Stimulated activated CD4-positive, alpha-beta T cell treated with anti-CD3 and anti-CD28 coated beads, Interleukin-12 subunit alpha, Interleukin-12 subunit beta, amount 100 ng/mL, for 4 hours (primary cell): Measurements from ENCODE around the gene VAT1L.
"Not testable (repeated sequence)": the region's sequence is repeated elsewhere in the genome, so short reads cannot be mapped to it uniquely, and the experiment has no call there.

Experiments
- DNase-seq: peaks from one replicate; pipeline ENCODE4 v3.0.0-alpha.2; 2020

The VAT1L gene

DNA sequence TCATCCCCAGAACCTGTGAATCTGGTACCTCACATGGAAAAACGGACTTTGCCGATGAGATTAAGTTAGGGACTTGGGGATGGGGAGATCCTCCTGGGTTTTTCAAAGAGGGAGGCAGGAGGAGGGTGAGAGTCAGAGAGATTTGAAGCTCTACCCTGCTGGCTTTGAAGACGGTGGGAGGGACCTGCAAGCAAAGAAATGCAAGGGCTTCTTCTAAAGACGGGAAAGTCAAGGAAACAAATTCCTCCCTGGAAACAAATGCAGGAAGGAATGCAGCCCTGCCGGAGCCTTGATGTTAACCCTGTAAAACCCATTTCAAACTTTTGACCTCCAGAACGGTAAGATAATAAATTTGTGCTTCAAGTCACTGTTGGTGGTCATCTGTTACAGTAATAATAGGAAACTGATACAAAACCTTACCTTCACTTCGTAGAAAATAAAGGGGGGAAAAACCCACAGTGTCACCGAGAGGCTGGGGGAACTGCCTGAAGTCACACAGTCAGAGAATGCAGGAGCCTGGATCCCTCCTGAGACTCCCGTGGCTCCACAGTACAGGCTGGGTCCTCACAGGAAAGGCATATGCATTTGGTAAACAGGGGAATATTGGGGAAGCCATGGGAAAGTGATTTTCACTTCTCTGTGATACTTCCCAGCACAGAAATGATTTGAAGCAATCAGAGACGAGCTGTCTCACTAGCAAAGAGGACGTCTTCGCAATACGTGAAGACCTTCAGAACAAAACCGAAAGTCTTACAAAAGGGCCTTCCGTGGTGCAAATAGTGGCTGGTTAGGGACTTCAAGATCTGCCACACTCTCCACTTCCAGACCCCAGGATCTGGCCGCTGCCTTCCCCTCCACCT lies 175.1 kb downstream of the VAT1L start:
- DNase-seq, result no peak

- no peak for DNase-seq
These were observed 177.0 kb downstream of the VAT1L start for GRCh38 chr16:77965346-77965745.

- no peak for DNase-seq
These were observed 178.9 kb downstream of the VAT1L start for GRCh38 chr16:77967054-77967904.

- DNase-seq, result no peak
These were observed 181.5 kb downstream of the VAT1L start for GRCh38 chr16:77969861-77970260.

- DNase-seq, result no peak
These were observed 182.0 kb downstream of the VAT1L start for GRCh38 chr16:77970371-77970770.

GRCh38 chr16:77971306-77972061 lies 183.1 kb downstream of the VAT1L start:
- DNase-seq, result peak; percentile 74

DNA sequence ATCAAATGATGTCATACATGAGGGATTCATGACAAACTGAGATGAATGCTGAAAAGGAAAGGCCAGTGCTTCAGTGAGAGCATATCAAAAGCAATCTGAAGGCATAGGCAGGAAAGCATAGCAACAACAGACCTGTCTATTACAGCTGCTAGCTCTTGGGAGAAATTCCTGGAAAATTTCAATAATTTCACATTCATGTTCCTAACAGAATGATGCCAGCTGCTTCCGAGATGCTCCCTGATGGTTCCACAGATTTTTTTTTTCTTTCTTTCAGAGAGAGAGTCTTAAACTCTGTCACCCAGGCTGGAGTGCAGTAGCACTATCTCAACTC lies 183.7 kb downstream of the VAT1L start:
- DNase-seq, result no peak

DNA sequence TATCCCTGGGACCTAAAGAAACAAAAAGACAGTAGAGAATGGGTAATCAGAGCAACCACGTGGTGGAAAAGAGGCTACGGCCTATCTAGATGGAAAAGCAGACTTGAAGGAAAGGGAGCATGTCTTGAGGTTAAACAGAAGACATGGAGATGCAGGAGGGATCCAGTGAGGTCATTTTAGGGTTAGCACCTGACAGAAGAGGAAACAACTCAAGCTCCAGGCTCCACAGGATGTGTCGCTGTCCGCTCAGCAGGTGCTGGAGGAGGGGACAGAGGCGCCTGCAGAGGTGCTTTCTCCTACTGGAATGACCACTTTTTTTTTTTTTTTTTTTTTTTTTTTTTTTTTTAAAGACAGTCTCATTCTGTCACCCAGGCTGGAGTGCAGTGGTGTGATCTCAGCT lies 186.5 kb downstream of the VAT1L start:
- DNase-seq, result no peak

GRCh38 chr16:77975942-77976341 lies 187.6 kb downstream of the VAT1L start:
- DNase-seq, result no peak

DNA sequence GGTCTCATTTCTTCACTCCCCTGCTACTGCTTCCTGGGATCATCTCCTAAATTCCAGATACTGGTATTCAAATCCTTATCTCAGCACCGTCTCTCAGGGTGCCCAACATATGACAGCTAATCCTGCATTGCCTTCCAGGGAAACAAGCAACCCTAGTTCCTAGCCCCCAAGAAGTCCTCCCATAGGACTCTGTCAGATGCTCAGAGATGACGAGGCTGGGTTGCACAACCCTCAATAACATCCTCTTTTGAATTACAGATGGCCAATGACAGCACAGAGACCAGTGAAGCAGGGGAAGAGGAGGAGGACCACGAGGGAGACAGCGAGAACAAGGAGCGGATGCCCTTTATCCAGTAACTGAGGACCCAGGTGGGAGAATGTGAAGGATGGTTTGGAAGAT lies 189.0 kb downstream of the VAT1L start:
- no peak for DNase-seq

DNA sequence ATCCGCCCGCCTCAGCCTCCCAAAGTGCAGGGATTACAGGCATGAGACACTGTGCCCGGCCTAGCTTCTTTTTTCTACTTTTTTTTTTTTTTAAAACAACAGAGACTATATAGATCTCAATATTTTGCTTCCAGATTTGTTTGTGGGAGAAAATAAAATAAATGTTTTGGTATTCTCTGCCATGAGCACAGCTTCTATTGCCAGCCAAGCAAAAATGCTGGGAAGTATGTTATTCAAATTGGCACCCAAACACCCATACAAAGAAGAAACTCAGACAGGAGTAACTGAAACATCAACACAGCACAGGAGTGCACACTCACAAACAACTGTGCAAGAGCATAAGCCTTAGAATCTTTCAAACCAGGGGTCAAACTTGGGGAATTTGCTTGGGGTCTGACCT lies 196.7 kb downstream of the VAT1L start:
- no peak for DNase-seq

GRCh38 chr16:77986011-77986740 lies 197.8 kb downstream of the VAT1L start:
- no peak for DNase-seq

DNA sequence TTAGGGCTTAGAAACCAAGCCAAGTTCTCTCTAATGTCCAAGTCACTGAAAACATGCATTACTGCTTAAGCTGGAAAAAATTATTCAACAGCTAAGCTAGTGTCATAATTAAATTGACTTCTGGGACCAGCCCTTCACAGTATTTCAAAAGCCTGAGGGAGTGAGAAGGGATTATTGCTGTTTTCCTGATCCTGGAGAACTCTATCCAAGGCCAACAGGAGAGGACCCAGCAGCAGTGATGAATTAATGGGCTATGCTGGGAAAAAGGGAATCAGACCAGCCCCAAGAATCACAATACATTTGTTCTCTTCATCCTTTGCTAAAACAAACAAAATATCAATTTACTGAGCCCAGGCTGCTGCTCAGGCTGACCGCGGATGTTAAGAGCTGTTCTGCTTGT lies 199.4 kb downstream of the VAT1L start:
- no peak for DNase-seq

GRCh38 chr16:77989846-77990245 lies 201.5 kb downstream of the VAT1L start:
- DNase-seq, result no peak

DNA sequence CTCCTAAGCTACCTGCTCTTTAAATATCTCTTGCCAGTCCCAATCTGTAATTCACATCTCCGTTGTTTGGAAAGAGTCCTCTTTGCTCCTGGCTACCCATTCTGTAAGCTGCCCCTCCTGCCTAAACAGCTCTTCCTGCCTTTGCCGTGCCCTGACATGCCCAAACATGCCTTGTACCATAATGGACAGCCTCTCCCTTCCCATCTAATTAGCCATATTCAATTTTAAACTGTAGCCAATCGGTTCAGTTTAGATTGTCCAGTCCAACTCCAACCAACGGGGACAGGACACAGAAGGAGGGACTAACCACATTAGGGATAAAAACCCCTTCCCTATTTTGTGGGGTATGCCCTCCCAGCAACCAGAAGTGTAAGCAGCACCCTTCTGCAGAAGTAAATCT lies 203.3 kb downstream of the VAT1L start:
- DNase-seq, result no peak

GRCh38 chr16:77992381-77992780 lies 204.0 kb downstream of the VAT1L start:
- not testable (repeated sequence) for DNase-seq

DNA sequence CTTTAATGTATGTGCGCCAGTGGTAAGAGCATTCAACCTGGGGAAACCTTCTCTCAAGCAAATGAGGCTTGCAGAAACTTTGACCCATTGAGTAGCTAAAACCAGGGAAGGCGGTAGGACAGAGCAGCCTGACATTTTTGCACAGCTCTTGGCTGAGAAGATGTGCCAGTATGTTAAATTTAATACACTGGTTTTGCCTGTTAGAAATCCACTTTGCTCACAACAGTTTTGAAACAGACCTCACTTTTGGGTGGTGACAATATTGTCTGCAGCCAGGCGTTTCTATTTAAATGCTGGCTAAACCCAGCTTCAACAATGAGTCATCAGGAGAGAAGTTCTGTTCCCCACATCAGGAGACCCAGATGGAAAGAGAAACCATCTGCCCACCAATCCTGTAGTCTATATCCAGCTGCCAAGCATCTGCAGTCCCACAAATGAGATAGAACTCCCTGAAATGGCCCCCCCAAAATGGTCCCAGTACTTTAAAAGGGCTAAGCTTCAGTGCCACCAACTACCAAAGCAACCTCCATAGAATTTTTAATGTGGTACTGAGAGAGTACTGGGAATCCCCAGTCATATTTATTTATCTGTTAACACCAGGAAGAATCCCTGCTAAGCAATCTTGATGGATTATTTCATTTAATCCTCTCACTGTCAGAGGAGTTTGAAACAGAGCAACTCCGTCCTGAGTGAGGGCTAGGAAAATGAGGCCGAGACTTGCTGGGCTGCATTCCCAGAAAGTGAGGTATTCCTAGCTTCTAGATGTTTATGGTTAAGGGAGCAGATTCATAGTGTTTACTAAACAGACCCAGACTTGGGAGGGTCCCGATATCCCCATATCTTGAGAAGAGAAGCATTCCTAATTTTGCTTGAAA lies 205.0 kb downstream of the VAT1L start:
- no peak for DNase-seq

DNA sequence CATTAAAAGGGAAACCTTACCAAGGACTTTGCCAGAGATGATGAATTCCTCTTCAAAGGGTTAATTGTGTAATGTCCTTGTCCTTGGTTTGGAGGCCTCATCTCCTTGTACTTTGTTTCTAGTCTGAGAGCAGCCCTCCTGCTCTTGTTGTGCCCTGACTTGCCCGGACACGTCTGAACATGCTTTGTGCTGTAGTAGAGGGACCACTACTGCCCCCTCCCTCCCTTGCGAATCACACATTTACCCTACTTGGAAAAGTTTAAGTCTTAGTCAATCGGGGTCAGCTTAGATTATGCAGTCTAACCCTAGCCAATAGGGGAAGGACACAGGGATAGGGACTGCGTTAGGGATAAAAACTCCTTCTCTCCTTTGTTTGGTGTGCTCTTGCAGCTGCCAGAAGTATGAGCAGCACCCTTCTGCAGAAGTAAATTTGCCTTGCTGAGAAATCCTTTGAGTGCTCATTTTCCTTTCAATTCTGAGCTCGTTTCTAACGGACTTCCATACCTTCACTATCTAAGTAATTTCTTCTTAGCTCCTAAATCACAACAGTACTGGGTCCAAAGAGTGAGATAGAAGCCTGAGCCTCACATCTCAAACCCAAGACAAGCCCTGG lies 207.6 kb downstream of the VAT1L start:
- no peak for DNase-seq

DNA sequence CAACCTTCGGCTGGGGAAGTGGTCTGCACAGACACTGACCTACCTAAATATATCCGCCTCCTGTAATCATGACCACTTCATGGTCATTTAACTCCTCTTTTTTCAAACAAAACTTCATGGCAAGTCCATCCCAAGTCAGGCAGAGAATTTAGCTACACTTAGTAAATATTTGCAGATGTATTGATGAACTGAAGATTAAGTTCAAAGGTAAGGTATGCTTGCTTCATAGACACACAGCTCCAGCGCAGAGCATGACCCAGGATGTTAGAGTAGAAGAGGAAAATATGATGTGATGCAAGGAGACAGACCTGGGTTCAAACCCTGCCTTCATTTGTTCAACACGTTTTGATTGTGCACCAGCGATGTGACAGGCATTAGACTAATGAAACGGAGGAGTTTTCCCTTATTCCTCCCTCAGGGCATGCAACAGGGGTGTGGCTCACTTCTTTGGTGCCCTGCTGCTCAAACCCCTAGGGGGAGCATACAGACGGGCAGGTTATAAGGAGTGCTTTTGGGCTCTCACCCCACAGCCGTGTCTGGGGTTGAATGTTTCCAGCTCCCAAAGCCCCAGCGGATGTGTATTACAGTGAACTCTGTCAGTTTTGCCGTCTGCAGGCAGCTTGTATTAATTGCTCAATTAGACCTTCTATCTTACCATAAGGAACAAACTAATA lies 210.1 kb downstream of the VAT1L start:
- no peak for DNase-seq

DNA sequence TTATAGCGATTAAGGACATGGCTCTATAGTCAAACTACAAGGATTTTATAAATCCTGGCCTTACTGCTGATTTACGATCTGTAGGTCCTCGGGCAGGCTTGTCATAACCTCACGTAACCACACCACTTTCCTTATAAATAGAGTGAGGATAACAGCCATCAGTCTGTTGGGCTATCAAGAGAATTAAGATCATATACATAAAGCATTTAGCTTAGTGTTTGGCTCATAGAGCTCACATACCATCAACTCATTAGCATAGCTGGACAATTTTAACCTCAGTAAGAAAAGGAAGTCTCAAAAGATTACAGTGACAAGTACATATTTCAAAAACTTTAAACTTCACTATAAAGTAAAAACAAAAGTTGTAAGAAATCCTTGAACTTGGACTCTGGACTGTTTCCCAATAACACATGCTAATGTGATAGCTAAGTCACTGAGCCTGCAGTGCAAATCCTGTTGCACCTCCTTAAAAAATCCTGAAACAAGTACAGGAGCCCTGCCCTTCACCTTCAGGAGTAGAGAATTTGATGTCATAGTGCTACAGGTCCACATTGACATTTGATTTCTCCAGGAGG lies 213.2 kb downstream of the VAT1L start:
- no peak for DNase-seq
